RPMI8226 (cell line): ENCODE measurements around the gene CRYBA4.

Source experiments
- DNase-seq: peaks from one replicate; pipeline ENCODE4 v3.0.0-alpha.2; 2015

The CRYBA4 gene

GRCh38 chr22:26631282-26631681 lies 9.5 kb downstream of the CRYBA4 start:
- no peak for DNase-seq

- no peak for DNase-seq
These were observed 10.8 kb downstream of the CRYBA4 start for GRCh38 chr22:26632422-26633155.

- no peak for DNase-seq
These were observed 12.4 kb downstream of the CRYBA4 start for GRCh38 chr22:26634189-26634588.

- DNase-seq = no peak
These were observed 13.4 kb downstream of the CRYBA4 start for GRCh38 chr22:26635117-26635516.

GRCh38 chr22:26636296-26636695 lies 14.5 kb downstream of the CRYBA4 start:
- no peak for DNase-seq

- peak; percentile 50 for DNase-seq
These were observed 21.0 kb downstream of the CRYBA4 start for GRCh38 chr22:26642465-26643417.

GRCh38 chr22:26643418-26644100 lies 21.8 kb downstream of the CRYBA4 start:
- DNase-seq = no peak

- DNase-seq = no peak
These were observed 24.4 kb downstream of the CRYBA4 start for GRCh38 chr22:26646158-26646557.

GRCh38 chr22:26648011-26648497 lies 26.3 kb downstream of the CRYBA4 start:
- DNase-seq = peak; percentile 85

GRCh38 chr22:26648528-26649388 lies 27.0 kb downstream of the CRYBA4 start:
- DNase-seq = no peak

GRCh38 chr22:26650722-26651421 lies 29.1 kb downstream of the CRYBA4 start:
- no peak for DNase-seq

GRCh38 chr22:26651815-26652214 lies 30.1 kb downstream of the CRYBA4 start:
- no peak for DNase-seq

- peak; percentile 51 for DNase-seq
These were observed 35.4 kb downstream of the CRYBA4 start, which contains the start of gene MIAT for GRCh38 chr22:26656891-26657851. TSS of gene MIAT (plus strand) at chr22:26657588.

GRCh38 chr22:26658161-26658560 lies 36.4 kb downstream of the CRYBA4 start:
- no peak for DNase-seq

GRCh38 chr22:26658671-26659478 lies 37.1 kb downstream of the CRYBA4 start:
- peak; percentile 87 for DNase-seq

GRCh38 chr22:26660356-26660755 lies 38.6 kb downstream of the CRYBA4 start:
- no peak for DNase-seq

GRCh38 chr22:26660961-26661578 lies 39.3 kb downstream of the CRYBA4 start:
- DNase-seq = no peak

GRCh38 chr22:26662160-26662559 lies 40.4 kb downstream of the CRYBA4 start:
- DNase-seq = no peak
